Placental pericyte (primary cell): Measurements from ENCODE around the gene LIPT2. TPM values are rescaled to one million over a fixed set of nuclear protein-coding genes. Genes with fewer than 3 reads are reported as not detected.

Experiments used
- small RNA-seq: library from RNA; depleted of rRNA; stranded (forward); fragments of <200 nt; gene quantifications from one replicate; pipeline ENCODE3, GENCODE V24; 2012; ENCODE audit warnings: low replicate concordance
- total RNA-seq: library from RNA; depleted of rRNA; stranded (reverse); fragments of >200 nt; gene quantifications from 2 replicates; pipeline ENCODE4 v1.2.3, GENCODE V29; 2012

LIPT2 gene
- 2.4 and 5.7 TPM in 2 replicates for total RNA-seq

GRCh38 chr11:74492974-74493790 is at the start of gene LIPT2:
LIPT2 (minus strand) TSS chr11:74493724; CDS start chr11:74493703, 21 bp downstream.

GRCh38 chr11:74466916-74467885 is 26.3 kb downstream of the LIPT2 start, which contains the start of gene KCNE3:
KCNE3 (minus strand) TSS chr11:74467549; CDS start chr11:74457563, 9,986 bp downstream.

Small RNA genes within 50 kb of the gene (small RNA-seq; reads per million reads assigned to genes)
- 0.10 reads per million for gene CYCSP27

Other genes starting within 250 kb of the LIPT2 start
- gene P4HA3, start 182.1 kb downstream of the LIPT2 start, total RNA-seq, result 8.8 and 11.3 TPM in 2 replicates
- 2.8 and 7.9 TPM in 2 replicates for gene PGM2L1, start 95.3 kb downstream of the LIPT2 start, total RNA-seq
- 1.3 TPM in 1 of 2 replicates, not detected in the other for gene KCNE3, start 26.2 kb downstream of the LIPT2 start, total RNA-seq
- 6.3 and 19.8 TPM in 2 replicates for gene POLD3, start 98.9 kb upstream of the LIPT2 start, total RNA-seq
- not detected in 2 replicates for gene CHRDL2, start 237.7 kb upstream of the LIPT2 start, total RNA-seq